IPS DF 19.7 (cell line): Measurements from ENCODE around the gene SFXN1.
A peak's percentile ranks its signal among the peaks of the same experiment; 100 is the strongest.
"Not testable (repeated sequence)": the region's sequence is repeated elsewhere in the genome, so short reads cannot be mapped to it uniquely, and the experiment has no call there.

Experiments
- DNase-seq: peaks from one replicate; pipeline ENCODE4 v3.0.0-alpha.2; 2013; ENCODE audit warnings: low read depth, low spot score

SFXN1 gene

GRCh38 chr5:175493726-175494125, 15.4 kb downstream of the SFXN1 start:
- DNase-seq: no peak

GRCh38 chr5:175494264-175495183, 16.2 kb downstream of the SFXN1 start:
- no peak for DNase-seq

- DNase-seq: peak; percentile 17
Observed at GRCh38 chr5:175501759-175502158, 23.4 kb downstream of the SFXN1 start.

GRCh38 chr5:175507671-175508070, 29.3 kb downstream of the SFXN1 start:
- DNase-seq: not testable (repeated sequence)

- DNase-seq: no peak
Observed at GRCh38 chr5:175508896-175509295, 30.5 kb downstream of the SFXN1 start.

- no peak for DNase-seq
Observed at GRCh38 chr5:175513297-175513696, 34.9 kb downstream of the SFXN1 start.

- DNase-seq: no peak
Observed at GRCh38 chr5:175513726-175514125, 35.4 kb downstream of the SFXN1 start.

- no peak for DNase-seq
Observed at GRCh38 chr5:175516933-175517823, 38.8 kb downstream of the SFXN1 start.

GRCh38 chr5:175517824-175518450, 39.6 kb downstream of the SFXN1 start:
- no peak for DNase-seq

- no peak for DNase-seq
Observed at GRCh38 chr5:175519006-175519405, 40.6 kb downstream of the SFXN1 start.

- no peak for DNase-seq
Observed at GRCh38 chr5:175520321-175520720, 42.0 kb downstream of the SFXN1 start.

GRCh38 chr5:175520873-175521272, 42.5 kb downstream of the SFXN1 start:
- no peak for DNase-seq

- no peak for DNase-seq
Observed at GRCh38 chr5:175521313-175521833, 43.0 kb downstream of the SFXN1 start.

GRCh38 chr5:175523292-175523691, 44.9 kb downstream of the SFXN1 start:
- no peak for DNase-seq

GRCh38 chr5:175524211-175524610, 45.9 kb downstream of the SFXN1 start:
- DNase-seq: no peak

- DNase-seq: no peak
Observed at GRCh38 chr5:175526691-175527090, 48.3 kb downstream of the SFXN1 start.

- DNase-seq: no peak
Observed at GRCh38 chr5:175531361-175531760, 53.0 kb downstream of the SFXN1 start.

- DNase-seq: peak; percentile 68
Observed at GRCh38 chr5:175534070-175534932, 55.9 kb downstream of the SFXN1 start.

- not testable (repeated sequence) for DNase-seq
Observed at GRCh38 chr5:175535331-175535730, 57.0 kb downstream of the SFXN1 start.

- DNase-seq: no peak
Observed at GRCh38 chr5:175535796-175536195, 57.4 kb downstream of the SFXN1 start.

- no peak for DNase-seq
Observed at GRCh38 chr5:175538576-175538975, 60.2 kb downstream of the SFXN1 start.
